SKM-1 (cell line): ENCODE results near the gene RALGPS1.
A peak's percentile ranks its signal among the peaks of the same experiment; 100 is the strongest.

ENCODE experiments used
- DNase-seq: peaks from one replicate; lab custom pipeline; 2025; ENCODE audit not compliant: unreplicated experiment; lab: John Stamatoyannopoulos, UW

Gene RALGPS1

GRCh38 chr9:126902210-126902609, 12.4 kb upstream of the RALGPS1 start:
- no peak for DNase-seq

GRCh38 chr9:126904586-126904985, 10.0 kb upstream of the RALGPS1 start:
- no peak for DNase-seq

GRCh38 chr9:126906091-126906490, 8.5 kb upstream of the RALGPS1 start:
- DNase-seq = no peak

- no peak for DNase-seq
Observed at GRCh38 chr9:126907058-126907457, 7.5 kb upstream of the RALGPS1 start.

GRCh38 chr9:126915281-126915816, 767 bp downstream of the RALGPS1 start:
- DNase-seq = no peak

- no peak for DNase-seq
Observed at GRCh38 chr9:126915846-126916543, 1.4 kb downstream of the RALGPS1 start.

GRCh38 chr9:126916909-126917308, 2.3 kb downstream of the RALGPS1 start:
- DNase-seq = no peak

GRCh38 chr9:126919193-126919592, 4.6 kb downstream of the RALGPS1 start:
- no peak for DNase-seq

GRCh38 chr9:126925876-126926275, 11.3 kb downstream of the RALGPS1 start:
- no peak for DNase-seq

GRCh38 chr9:126926364-126926763, 11.8 kb downstream of the RALGPS1 start:
- no peak for DNase-seq

GRCh38 chr9:126927419-126927818, 12.8 kb downstream of the RALGPS1 start:
- DNase-seq = no peak

- DNase-seq = no peak
Observed at GRCh38 chr9:126932871-126933321, 18.3 kb downstream of the RALGPS1 start.

GRCh38 chr9:126933334-126933980, 18.9 kb downstream of the RALGPS1 start:
- no peak for DNase-seq

GRCh38 chr9:126934441-126934840, 19.9 kb downstream of the RALGPS1 start:
- DNase-seq = no peak

- no peak for DNase-seq
Observed at GRCh38 chr9:126935630-126936029, 21.0 kb downstream of the RALGPS1 start.

- no peak for DNase-seq
Observed at GRCh38 chr9:126937444-126937843, 22.9 kb downstream of the RALGPS1 start.

- no peak for DNase-seq
Observed at GRCh38 chr9:126938327-126938726, 23.7 kb downstream of the RALGPS1 start.

- no peak for DNase-seq
Observed at GRCh38 chr9:126939821-126940221, 25.2 kb downstream of the RALGPS1 start.

GRCh38 chr9:126942399-126942798, 27.8 kb downstream of the RALGPS1 start:
- no peak for DNase-seq

GRCh38 chr9:126945682-126946081, 31.1 kb downstream of the RALGPS1 start:
- DNase-seq = peak; percentile 7

- DNase-seq = no peak
Observed at GRCh38 chr9:126947529-126947928, 32.9 kb downstream of the RALGPS1 start.

- no peak for DNase-seq
Observed at GRCh38 chr9:126952205-126952977, 37.8 kb downstream of the RALGPS1 start.
